ENCODE measurements around the gene PTGDS. TPM values are rescaled to one million over a fixed set of nuclear protein-coding genes. Genes with fewer than 3 reads are reported as not detected.

The PTGDS gene
- total and polyA plus RNA-seq, 12 donors, result 1,129 to 5,119 (median 3,777) TPM

DNA sequence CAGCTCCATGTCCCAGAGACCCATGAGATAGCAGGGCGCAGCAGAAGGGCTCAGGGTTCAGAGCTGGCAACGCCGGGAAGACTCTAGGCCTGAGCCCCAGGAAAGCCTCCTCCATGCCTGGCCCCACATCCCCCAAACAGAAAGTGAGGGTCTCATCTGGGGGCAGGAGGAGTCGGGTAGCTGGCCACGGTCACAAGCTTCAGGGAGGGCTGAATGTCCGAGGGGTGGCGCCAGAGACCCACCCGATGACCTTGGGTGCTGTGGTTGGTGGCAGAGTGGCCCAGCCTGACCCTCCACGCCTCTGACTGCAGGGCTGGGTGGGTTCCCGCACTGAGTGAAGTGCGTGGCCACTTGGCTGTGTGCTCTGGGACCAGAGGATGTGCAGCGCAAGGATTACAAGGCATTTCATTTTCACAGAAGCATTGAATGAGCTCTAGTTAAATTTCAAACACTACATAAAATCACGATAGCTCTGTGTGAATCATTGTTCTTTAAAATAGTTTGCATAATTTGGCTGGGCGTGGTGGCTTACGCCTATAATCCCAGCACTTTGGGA, 29.3 kb upstream of the PTGDS start:
- ATAC-seq (peak in 4 of 8 donors; percentile 26 to 37 (median 36)), DNase-seq (peak; percentile 67 to 79)
- peaks cover 25 to 73% (median 35%) of the 10 kb centered on the region in 9 donors for H3K4me1 ChIP-seq
- TF ChIP-seq, protein P1, sequence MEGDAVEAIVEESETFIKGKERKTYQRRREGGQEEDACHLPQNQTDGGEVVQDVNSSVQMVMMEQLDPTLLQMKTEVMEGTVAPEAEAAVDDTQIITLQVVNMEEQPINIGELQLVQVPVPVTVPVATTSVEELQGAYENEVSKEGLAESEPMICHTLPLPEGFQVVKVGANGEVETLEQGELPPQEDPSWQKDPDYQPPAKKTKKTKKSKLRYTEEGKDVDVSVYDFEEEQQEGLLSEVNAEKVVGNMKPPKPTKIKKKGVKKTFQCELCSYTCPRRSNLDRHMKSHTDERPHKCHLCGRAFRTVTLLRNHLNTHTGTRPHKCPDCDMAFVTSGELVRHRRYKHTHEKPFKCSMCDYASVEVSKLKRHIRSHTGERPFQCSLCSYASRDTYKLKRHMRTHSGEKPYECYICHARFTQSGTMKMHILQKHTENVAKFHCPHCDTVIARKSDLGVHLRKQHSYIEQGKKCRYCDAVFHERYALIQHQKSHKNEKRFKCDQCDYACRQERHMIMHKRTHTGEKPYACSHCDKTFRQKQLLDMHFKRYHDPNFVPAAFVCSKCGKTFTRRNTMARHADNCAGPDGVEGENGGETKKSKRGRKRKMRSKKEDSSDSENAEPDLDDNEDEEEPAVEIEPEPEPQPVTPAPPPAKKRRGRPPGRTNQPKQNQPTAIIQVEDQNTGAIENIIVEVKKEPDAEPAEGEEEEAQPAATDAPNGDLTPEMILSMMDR (IDR thresholded peaks at IDR 0.05), result peak; percentile 48 to 80 (median 70)
- no peaks in the 10 kb centered on the region for H3K27me3 ChIP-seq
- H3K9me3 ChIP-seq, result no peaks in the 10 kb centered on the region
- intact Hi-C loops (cut with DNase I), result loop anchor here (2.0 to 5.0 kb wide), 11 partner anchors 29 to 161 kb away; partner anchors contain the start of genes PAXX (in 4 of the 10), FUT7 (in 3 of the 10), ABCA2 (in 1 of the 10) and CLIC3 (in 1 of the 10)
- peaks cover 0 to 4% (median 0%) of the 10 kb centered on the region in 9 donors for H3K36me3 ChIP-seq
- no peak overlapping the region for H3K4me3 ChIP-seq
- 27 to 29% methylated on average over 15 of the region's 15 CpGs for WGBS, 2 donors
- peak overlapping the region in 7 of 10 donors; percentile 35 to 97 (median 93) for H3K27ac ChIP-seq

DNA sequence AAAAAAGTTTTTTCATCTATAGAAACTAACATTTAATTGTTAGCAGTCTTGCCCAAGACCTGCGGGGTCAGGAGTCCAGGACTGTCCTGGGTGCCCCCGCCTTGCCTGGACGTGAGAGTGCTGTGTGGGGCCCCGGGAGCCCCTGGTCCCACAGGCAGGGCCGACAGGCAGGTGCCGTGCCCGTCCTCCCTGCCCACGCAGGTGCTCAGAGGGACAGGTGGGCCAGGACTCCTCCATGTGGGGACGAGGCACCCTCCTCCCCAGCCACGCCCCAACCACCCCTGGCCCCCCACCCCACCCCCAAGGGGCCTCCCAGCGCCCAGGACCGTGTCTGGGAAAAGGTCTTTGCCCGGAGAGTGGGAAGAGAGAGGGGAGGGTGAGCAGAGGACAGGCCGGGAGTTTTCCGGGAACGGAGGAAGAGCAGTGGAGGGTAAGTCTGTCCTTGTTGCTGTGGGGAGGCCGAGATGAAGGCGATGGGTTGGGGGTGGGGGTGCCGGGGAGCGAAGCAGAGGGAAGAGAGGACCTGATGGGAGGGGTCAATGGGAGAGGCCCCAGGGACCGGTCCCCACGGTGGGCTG, 28.0 kb upstream of the PTGDS start:
- Histone ChIP-seq H3K9me3 (no peaks in the 10 kb centered on the region), H3K4me3 (peak overlapping the region; percentile 51 to 91 (median 67)), H3K36me3 (no peaks in the 10 kb centered on the region), H3K27ac (peak overlapping the region; percentile 85 to 97 (median 94)), H3K4me1 (peaks cover 19 to 67% (median 29%) of the 10 kb centered on the region in 9 donors), H3K27me3 (no peaks in the 10 kb centered on the region)
- ATAC-seq (peak in 3 of 8 donors; percentile 0 to 1 (median 0)), DNase-seq (peak in 1 of 2 donors; percentile 26)
- WGBS, 2 donors, result 14 to 20% methylated on average over 21 of the region's 22 CpGs
- TF ChIP-seq, protein P1 (IDR thresholded peaks at IDR 0.05), result no peak
- intact Hi-C loops (cut with DNase I), result loop anchor here in 8 of 10 donors (2.0 to 5.0 kb wide), 10 partner anchors 27 to 162 kb away; partner anchors contain the start of genes PAXX (in 4 of the 8), FUT7 (in 2 of the 8), ABCA2 (in 1 of the 8) and CLIC3 (in 1 of the 8)

DNA sequence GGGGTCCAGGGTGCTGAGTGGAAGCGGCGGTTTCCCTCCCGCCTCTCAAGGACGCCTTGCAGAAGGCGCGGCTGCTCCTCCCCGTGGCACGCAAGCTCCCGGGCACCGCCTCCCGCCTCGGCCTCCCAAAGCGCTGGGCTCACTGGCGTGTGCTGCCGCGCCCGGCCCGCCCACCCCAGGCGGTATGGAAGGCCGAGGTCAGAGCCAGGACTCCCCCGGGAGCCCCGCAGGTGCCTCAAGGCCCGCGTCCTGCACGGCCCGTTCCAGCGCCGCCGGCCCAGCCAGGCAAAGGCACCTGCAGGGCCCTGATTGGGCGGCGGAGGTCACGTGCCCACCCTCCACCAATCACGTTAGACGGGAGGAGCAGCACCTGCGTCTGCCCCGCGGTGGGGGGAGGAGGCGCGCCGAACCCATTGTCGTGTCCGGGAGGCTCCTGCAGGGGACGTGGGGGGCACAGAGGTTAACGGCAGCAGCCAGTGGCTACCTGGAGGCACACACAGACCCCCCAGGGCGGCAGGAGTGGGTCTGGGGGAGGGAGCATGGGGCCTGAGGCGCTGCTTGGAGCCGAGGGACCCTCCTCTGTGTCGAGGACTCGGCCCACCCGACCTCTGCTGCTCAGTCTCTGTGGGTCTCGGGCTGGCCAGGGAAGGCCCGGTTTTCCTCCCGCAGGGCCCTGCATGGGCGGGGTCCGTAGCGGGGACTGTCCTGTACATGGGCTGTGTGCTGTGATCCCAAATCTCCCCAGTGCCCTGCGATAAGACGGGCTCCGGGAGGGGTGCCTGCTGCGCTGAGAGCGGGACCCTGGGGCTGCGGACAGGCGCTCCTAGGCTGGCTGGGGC, 27.3 kb upstream of the PTGDS start:
- WGBS, 2 donors, result 1 to 2% methylated on average over 59 to 63 of the region's 63 CpGs
- H3K4me1 ChIP-seq, result peaks cover 19 to 63% (median 29%) of the 10 kb centered on the region in 9 donors

More for the DNA sequence above, 27.3 kb upstream of the PTGDS start:
- Histone ChIP-seq H3K27me3 (no peaks in the 10 kb centered on the region), H3K4me3 (peak overlapping the region; percentile 51 to 91 (median 67)), H3K9me3 (no peaks in the 10 kb centered on the region), H3K27ac (peak overlapping the region; percentile 85 to 97 (median 94)), H3K36me3 (no peaks in the 10 kb centered on the region)
- peak; percentile 96 for DNase-seq
- peak; percentile 84 to 91 (median 89) for ATAC-seq
- intact Hi-C loops (cut with DNase I), result loop anchor here in 8 of 10 donors (2.0 to 5.0 kb wide), 11 partner anchors 27 to 163 kb away; partner anchors contain the start of genes PAXX (in 4 of the 8), ABCA2 (in 2 of the 8), FUT7 (in 2 of the 8) and CLIC3 (in 1 of the 8)
- TF ChIP-seq, protein P1 (IDR thresholded peaks at IDR 0.05), result peak in 5 of 9 donors; percentile 5 to 28 (median 13)

Data from heart right ventricle (tissue), 16 donors.